Ascending aorta (tissue), 2 donors: ENCODE results near the gene UCK1. TPM values are rescaled to one million over a fixed set of nuclear protein-coding genes. Genes with fewer than 3 reads are reported as not detected.

Source experiments
- DNase-seq, 2 donors: peaks; one replicate each; pipeline ENCODE4 v3.0.0-alpha.2; 2019; ENCODE audit warnings: low spot score in 2 of 2
- H3K27ac ChIP-seq, 2 donors: fragments of 200-600 bp; sonication (generic); one replicate each; pipeline ENCODE4 v1.5.1; 2016 to 2017; ENCODE audit warnings: mild to moderate bottlenecking in 1 of 2
- H3K27me3 ChIP-seq: fragments of 200-600 bp; sonication (generic); one replicate; pipeline ENCODE4 v1.5.1; 2017
- H3K36me3 ChIP-seq, 2 donors: fragments of 200-600 bp; sonication (generic); one replicate each; pipeline ENCODE4 v1.5.1; 2016
- H3K4me1 ChIP-seq, 2 donors: fragments of 200-600 bp; sonication (generic); one replicate each; pipeline ENCODE4 v1.5.1; 2016 to 2017; ENCODE audit warnings: mild to moderate bottlenecking in 1 of 2
- H3K4me3 ChIP-seq, 2 donors: fragments of 200-600 bp; sonication (generic); one replicate each; pipeline ENCODE4 v1.5.1; 2016 to 2017; ENCODE audit warnings: mild to moderate bottlenecking in 1 of 2
- H3K9me3 ChIP-seq, 2 donors: fragments of 200-600 bp; sonication (generic); one replicate each; pipeline ENCODE4 v1.5.1; 2016
- intact Hi-C: fragments of 100-400 bp; cut with DNase I; formaldehyde crosslinking; loops from one replicate; pipeline ENCODE4 v1.15.1; 2023
- total RNA-seq: library from RNA; depleted of rRNA; stranded (reverse); fragments of >200 nt; gene quantifications from one replicate; pipeline ENCODE4 v1.1.0, GENCODE V29; 2016
- TF ChIP-seq, protein P1 (sequence below), 3 experiments: fragments of 200-600 bp in 2 of 3; fragments of 450-650 bp in 1 of 3; sonication (generic) in 2 of 3; IDR thresholded peaks; one replicate each; pipeline ENCODE4 v1.5.1; 2016 to 2019; ENCODE audit warnings: antibody characterized with exemption in 3 of 3, mild to moderate bottlenecking in 1 of 3, moderate library complexity in 1 of 3

UCK1 gene
- total RNA-seq, 1 donor from 2014 or later: 39.8 TPM

GRCh38 chr9:131522257-131523085, 8.6 kb downstream of the UCK1 start:
- Histone ChIP-seq H3K4me1 (no peaks in the 10 kb centered on the region), H3K27me3 (no peaks in the 10 kb centered on the region), H3K4me3 (no peak overlapping the region), H3K27ac (no peak overlapping the region), H3K36me3 (peaks cover 90 to 95% of the 10 kb centered on the region in 2 donors), H3K9me3 (no peaks in the 10 kb centered on the region)
- intact Hi-C loops: no loop called here
- DNase-seq: peak in 1 of 2 donors; percentile 54
- TF ChIP-seq, protein P1, sequence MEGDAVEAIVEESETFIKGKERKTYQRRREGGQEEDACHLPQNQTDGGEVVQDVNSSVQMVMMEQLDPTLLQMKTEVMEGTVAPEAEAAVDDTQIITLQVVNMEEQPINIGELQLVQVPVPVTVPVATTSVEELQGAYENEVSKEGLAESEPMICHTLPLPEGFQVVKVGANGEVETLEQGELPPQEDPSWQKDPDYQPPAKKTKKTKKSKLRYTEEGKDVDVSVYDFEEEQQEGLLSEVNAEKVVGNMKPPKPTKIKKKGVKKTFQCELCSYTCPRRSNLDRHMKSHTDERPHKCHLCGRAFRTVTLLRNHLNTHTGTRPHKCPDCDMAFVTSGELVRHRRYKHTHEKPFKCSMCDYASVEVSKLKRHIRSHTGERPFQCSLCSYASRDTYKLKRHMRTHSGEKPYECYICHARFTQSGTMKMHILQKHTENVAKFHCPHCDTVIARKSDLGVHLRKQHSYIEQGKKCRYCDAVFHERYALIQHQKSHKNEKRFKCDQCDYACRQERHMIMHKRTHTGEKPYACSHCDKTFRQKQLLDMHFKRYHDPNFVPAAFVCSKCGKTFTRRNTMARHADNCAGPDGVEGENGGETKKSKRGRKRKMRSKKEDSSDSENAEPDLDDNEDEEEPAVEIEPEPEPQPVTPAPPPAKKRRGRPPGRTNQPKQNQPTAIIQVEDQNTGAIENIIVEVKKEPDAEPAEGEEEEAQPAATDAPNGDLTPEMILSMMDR (IDR thresholded peaks at IDR 0.05): no peak

GRCh38 chr9:131521822-131522221, 9.2 kb downstream of the UCK1 start:
- TF ChIP-seq, protein P1 (IDR thresholded peaks at IDR 0.05): no peak
- no peaks in the 10 kb centered on the region for H3K9me3 ChIP-seq
- DNase-seq: peak in 1 of 2 donors; percentile 44
- intact Hi-C loops: no loop called here
- no peaks in the 10 kb centered on the region for H3K27me3 ChIP-seq
- no peak overlapping the region for H3K27ac ChIP-seq
- H3K36me3 ChIP-seq: peaks cover 93 to 95% of the 10 kb centered on the region in 2 donors
- no peak overlapping the region for H3K4me3 ChIP-seq
- no peaks in the 10 kb centered on the region for H3K4me1 ChIP-seq

GRCh38 chr9:131521203-131521602, 9.9 kb downstream of the UCK1 start:
- Histone ChIP-seq H3K27me3 (no peaks in the 10 kb centered on the region), H3K9me3 (no peaks in the 10 kb centered on the region), H3K4me3 (no peak overlapping the region), H3K27ac (no peak overlapping the region), H3K36me3 (peaks cover 93 to 96% of the 10 kb centered on the region in 2 donors), H3K4me1 (no peaks in the 10 kb centered on the region)
- TF ChIP-seq, protein P1 (IDR thresholded peaks at IDR 0.05): no peak
- DNase-seq: peak in 1 of 2 donors; percentile 50
- intact Hi-C loops: no loop called here

- intact Hi-C loops: no loop called here
- DNase-seq: no peak
Observed at GRCh38 chr9:131520503-131520902, 10.6 kb downstream of the UCK1 start.

DNA sequence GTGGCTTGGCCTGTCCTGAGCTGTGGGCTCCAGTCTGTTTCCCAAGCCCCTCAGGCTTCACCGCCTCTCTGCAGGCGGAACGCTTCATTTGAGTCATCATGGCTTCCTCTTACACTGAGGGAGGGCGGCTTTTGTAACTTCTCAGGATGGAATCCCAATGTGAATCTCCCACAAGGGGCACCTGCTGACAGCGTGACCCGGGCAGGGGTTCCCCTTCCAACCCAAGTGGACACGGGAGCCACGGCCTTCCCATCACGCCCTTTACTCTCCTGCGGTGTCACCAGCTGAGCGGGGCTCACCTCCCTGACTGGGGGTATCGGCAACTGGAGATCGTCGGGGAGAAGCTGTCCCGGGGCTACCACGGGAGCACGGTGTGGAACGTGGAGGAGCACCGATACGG, 12.5 kb downstream of the UCK1 start:
- Histone ChIP-seq H3K4me3 (no peak overlapping the region), H3K9me3 (no peaks in the 10 kb centered on the region), H3K27ac (no peak overlapping the region), H3K4me1 (no peaks in the 10 kb centered on the region), H3K36me3 (peaks cover 91 to 95% of the 10 kb centered on the region in 2 donors), H3K27me3 (no peaks in the 10 kb centered on the region)
- TF ChIP-seq, protein P1 (IDR thresholded peaks at IDR 0.05): no peak
- peak in 1 of 2 donors; percentile 58 for DNase-seq
- intact Hi-C loops: no loop called here

More at GRCh38 chr9:131520503-131520902, 10.6 kb downstream of the UCK1 start:
- TF ChIP-seq, protein P1 (IDR thresholded peaks at IDR 0.05): no peak
- Histone ChIP-seq H3K9me3 (no peaks in the 10 kb centered on the region), H3K27me3 (no peaks in the 10 kb centered on the region), H3K4me3 (no peak overlapping the region), H3K27ac (no peak overlapping the region), H3K4me1 (no peaks in the 10 kb centered on the region), H3K36me3 (peaks cover 91 to 95% of the 10 kb centered on the region in 2 donors)
